Measurements from ENCODE around the gene VAV3.

DNA sequence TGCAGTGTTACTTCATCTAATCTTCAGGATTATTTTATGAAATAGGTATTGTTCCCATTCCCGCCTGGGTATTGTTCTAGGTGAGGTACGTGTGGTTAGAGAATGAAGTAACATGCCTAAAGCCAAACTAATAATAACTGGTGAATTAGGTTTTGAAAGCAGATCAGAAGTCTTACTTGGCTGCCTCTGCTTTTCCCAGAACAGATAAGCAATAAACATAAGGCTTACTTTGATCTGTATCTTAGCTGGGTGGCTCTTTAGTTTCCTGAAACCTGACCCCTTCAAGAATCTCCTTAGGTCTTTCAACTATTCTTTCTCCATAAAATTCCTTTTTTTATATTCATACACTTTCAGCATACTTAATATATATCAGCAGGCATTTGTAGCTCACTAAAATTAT is 65.3 kb downstream of the VAV3 start:
- TF ChIP-seq POLR2A (IDR thresholded peaks at IDR 0.05) (no peak), POLR2AphosphoS5 (IDR thresholded peaks at IDR 0.05) (no peak)
- TF ChIP-seq, protein P1, sequence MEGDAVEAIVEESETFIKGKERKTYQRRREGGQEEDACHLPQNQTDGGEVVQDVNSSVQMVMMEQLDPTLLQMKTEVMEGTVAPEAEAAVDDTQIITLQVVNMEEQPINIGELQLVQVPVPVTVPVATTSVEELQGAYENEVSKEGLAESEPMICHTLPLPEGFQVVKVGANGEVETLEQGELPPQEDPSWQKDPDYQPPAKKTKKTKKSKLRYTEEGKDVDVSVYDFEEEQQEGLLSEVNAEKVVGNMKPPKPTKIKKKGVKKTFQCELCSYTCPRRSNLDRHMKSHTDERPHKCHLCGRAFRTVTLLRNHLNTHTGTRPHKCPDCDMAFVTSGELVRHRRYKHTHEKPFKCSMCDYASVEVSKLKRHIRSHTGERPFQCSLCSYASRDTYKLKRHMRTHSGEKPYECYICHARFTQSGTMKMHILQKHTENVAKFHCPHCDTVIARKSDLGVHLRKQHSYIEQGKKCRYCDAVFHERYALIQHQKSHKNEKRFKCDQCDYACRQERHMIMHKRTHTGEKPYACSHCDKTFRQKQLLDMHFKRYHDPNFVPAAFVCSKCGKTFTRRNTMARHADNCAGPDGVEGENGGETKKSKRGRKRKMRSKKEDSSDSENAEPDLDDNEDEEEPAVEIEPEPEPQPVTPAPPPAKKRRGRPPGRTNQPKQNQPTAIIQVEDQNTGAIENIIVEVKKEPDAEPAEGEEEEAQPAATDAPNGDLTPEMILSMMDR (IDR thresholded peaks at IDR 0.05), result no peak

Measured in transverse colon (tissue), 4 donors.